ENCODE results near the gene RAB5B.

- TF ChIP-seq CTCF (IDR thresholded peaks at IDR 0.05; ENCODE audit: borderline replicate concordance, extremely low read depth, low read length, poor library complexity, severe bottlenecking) (peak; percentile 81), EZH2 (IDR thresholded peaks at IDR 0.05; ENCODE audit: borderline replicate concordance, low read depth, low read length, severe bottlenecking) (no peak)
These were observed 55.9 kb downstream of the RAB5B start for GRCh38 chr12:56029666-56030293.

Data from DND-41 (cell line).